GM19239 (cell line): Measurements from ENCODE around the gene GPC6.

Experiments
- DNase-seq: peaks from one replicate; pipeline ENCODE4 v3.0.0; 2011; ENCODE audit warnings: low spot score; ENCODE audit not compliant: insufficient read length
- FAIRE-seq: peaks from 2 replicates; lab custom pipeline; 2011; peaks lifted over from hg19 to GRCh38; lab: Jason Lieb, UNC

Gene GPC6

GRCh38 chr13:93714171-93714570 is 487.6 kb downstream of the GPC6 start:
- no peak for FAIRE-seq

GRCh38 chr13:93715866-93716265 is 489.3 kb downstream of the GPC6 start:
- no peak for FAIRE-seq

More at GRCh38 chr13:93714171-93714570, 487.6 kb downstream of the GPC6 start:
- no peak for DNase-seq

GRCh38 chr13:93716623-93717022 is 490.0 kb downstream of the GPC6 start:
- FAIRE-seq, result no peak
- DNase-seq, result no peak

More at GRCh38 chr13:93715866-93716265, 489.3 kb downstream of the GPC6 start:
- DNase-seq, result no peak

GRCh38 chr13:93721483-93721882 is 494.9 kb downstream of the GPC6 start:
- DNase-seq (no peak), FAIRE-seq (no peak)

DNA sequence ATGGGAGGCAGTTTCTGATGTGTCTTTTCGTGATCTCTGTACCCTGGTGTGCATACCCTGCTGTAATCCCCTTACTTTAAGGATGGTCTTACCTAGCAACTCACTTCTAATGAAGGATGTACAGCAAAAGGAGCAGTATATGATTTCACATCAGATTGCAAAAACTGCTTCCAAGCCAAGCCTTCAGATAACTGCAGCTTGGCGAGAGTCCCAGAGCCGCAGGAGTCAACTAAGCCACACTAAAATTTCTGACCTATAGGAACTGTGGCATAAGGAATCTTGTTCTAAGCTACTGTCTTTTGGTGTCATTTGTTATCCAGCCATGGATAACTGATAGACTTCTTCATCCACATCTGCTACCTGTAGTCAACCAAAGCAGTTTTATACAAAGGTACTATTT is 496.7 kb downstream of the GPC6 start:
- no peak for FAIRE-seq
- no peak for DNase-seq

- FAIRE-seq, result no peak
- DNase-seq, result no peak
Observed at GRCh38 chr13:93724187-93724586, 497.6 kb downstream of the GPC6 start.

DNA sequence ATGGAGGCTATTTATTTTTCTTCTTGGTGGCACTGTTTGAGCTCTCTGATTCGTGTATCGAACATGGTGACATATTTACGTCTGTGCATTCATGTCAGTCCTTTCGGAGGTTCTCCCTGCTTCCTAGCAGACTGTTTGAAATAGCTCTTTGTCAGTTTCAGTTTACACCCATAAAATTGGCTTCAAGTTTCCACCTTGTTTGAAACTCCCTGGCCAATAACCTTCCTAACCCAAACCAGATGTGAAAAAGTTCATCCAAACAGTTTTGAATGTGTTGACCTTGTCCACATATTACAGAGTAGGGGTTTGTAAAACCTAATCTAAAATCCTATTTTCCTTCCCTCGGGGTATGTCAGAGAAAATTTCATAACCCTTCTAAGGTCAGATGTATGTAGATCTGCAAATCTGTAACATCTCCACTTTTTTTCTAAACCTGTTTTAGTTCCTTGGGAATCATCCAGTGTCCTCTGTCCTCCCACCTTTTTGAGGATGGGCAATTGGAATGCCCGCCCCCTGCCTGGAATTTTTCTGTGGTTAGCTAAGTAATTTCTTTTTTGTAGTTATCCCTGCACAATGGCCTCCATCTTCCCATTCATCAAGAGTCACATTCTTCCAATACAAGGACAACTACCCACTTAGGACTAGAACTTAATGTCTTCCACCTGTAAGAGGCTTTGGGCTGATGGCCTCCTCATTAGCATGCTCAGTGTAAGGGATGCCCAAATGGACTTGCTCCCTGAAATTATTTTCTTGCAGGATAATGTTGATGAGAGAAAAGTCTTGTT is 499.8 kb downstream of the GPC6 start:
- FAIRE-seq, result no peak

DNA sequence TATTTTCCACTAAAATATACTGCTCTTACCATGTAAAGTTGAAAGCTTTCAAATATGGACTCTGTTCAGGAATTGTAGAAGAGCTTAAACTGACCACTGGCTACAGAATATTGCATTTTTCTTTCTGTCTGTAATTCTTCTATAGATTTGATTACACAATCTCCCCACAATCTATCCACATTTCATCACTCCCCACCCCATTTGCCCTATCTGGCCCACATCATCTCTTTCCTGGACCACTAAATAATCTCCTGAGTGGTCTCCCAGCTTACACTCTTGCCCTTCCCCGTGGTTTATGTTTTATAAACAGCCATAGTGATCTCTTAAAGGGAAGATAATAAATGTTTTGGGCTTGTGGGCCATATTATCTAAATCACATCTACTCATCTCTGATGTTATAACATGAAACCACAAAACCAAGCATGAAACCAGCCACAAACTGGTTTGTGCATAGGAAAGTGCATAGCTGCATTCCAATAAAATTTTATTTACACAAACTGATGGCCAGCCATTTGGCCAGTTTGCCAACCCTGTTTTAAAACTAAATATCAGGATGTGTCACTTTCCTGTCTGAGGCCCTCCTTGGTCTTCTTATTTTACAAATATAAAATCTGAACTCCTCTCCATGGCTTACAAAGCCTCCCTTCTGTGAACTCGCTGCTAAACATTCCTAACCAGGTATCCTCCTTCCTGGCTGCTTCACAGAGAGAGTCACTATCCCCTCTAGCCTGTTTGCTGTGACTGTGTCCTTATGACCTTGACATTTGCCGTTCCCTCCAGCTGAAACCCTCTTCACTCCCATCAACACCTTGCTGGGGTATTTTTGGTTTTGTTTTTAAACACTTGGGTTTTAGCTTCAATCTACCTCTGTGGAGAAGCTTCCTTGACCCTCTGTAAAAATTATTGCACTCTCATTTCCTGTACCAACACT is 500.9 kb downstream of the GPC6 start:
- DNase-seq, result no peak
- FAIRE-seq, result no peak

More for the DNA sequence above, 499.8 kb downstream of the GPC6 start:
- no peak for DNase-seq

DNA sequence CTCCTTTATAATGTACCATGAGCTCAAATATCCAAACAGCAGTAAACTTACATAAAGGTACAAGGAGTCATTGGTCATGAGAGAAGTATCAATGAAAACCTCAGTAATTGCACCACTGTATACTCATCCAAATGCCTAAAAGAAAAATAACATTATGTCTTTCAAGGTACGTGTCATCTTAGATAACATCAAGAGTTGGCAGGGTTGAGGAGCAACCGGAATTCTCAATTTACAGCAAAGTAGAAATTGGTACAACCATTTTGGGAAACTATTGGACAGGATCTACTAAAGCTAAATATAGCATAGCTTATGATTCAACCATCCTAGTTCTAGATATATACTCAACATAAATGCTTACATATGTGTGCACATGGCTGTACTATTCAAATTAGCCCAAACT is 502.8 kb downstream of the GPC6 start:
- DNase-seq (no peak), FAIRE-seq (no peak)

GRCh38 chr13:93730780-93731179 is 504.2 kb downstream of the GPC6 start:
- no peak for FAIRE-seq
- no peak for DNase-seq

DNA sequence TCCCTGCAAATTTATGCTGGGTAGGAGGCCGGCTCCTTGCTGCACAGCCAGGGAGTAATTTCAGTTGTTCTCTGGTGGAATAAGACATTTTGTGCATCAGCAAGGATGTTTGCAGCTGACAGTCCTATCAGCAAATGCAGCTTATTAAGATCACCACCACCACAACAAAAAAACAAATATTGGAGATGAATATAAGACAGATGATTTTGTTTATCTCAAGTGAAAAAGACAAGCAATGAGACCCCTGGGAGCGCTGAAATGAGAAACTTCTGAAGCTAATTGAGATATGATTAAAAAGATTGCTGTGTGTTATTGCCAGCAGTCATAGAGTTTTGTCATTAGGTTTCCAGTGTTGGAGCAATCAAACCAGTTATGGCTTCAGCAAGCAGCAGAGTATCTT is 505.6 kb downstream of the GPC6 start:
- DNase-seq (no peak), FAIRE-seq (no peak)

- DNase-seq (no peak), FAIRE-seq (no peak)
Observed at GRCh38 chr13:93736081-93736480, 509.5 kb downstream of the GPC6 start.

DNA sequence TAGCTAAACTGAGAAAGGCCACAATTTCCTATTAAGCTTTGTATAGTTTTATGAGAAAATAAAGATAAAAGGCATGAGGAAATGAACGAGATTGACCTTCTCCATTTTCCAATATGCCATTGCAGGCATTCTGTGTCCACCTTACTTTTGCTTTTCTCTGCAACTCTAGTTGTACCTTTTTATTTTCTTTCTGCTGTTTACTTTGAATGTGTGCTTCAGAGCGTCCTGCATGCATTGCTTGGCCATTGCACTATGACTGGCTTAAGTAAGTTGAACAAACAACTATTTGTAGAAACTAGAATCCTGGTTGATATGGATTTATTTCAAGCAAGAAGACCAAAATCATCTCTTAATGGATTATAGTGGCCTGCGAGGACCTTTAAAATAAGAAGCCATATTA is 510.3 kb downstream of the GPC6 start:
- DNase-seq, result no peak
- FAIRE-seq, result no peak

GRCh38 chr13:93740334-93740733 is 513.7 kb downstream of the GPC6 start:
- DNase-seq, result no peak
- no peak for FAIRE-seq

DNA sequence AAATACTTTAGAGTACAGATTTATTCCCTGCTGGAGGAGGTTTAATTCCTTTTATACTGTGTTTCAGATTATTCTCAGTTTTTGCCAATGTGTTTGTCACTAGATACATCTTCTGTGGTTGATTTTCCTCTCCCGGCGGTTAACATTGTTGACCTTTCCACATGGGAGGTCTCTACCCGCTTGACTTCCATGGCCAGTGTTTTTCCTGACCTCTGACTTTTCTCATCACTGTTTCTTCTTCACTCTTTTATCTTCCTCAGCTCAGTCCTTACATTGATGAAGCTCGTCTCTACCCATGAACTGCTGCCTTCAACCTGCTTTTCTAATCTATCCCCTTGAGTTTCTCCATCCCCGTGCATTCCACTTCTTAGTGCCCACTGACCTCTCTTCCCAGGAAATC is 517.4 kb downstream of the GPC6 start:
- no peak for DNase-seq
- no peak for FAIRE-seq

- DNase-seq (no peak), FAIRE-seq (no peak)
Observed at GRCh38 chr13:93744886-93745285, 518.3 kb downstream of the GPC6 start.

GRCh38 chr13:93745884-93746283 is 519.3 kb downstream of the GPC6 start:
- FAIRE-seq (no peak), DNase-seq (no peak)

- no peak for FAIRE-seq
- no peak for DNase-seq
Observed at GRCh38 chr13:93746589-93746988, 520.0 kb downstream of the GPC6 start.

DNA sequence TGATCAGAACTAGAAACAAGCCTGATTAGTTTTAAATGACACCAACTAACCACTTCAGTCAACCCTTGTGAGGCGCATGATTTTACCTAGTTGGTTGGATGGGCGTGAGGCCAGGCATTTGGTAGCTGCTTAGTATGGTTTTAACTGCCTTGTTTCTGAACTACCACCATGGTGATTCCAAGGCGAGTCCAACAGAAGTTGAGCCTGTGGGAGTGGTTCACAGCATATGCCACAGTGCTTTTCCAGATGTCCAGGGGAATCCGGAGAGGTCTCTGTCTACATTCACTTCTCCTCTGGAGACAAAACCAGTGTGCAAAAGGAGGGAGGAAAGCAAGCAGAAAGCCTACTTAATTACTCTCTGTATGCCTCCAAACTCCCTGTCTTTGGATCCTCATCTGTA is 524.1 kb downstream of the GPC6 start:
- no peak for FAIRE-seq
- no peak for DNase-seq

GRCh38 chr13:93751117-93751516 is 524.5 kb downstream of the GPC6 start:
- no peak for FAIRE-seq
- no peak for DNase-seq

DNA sequence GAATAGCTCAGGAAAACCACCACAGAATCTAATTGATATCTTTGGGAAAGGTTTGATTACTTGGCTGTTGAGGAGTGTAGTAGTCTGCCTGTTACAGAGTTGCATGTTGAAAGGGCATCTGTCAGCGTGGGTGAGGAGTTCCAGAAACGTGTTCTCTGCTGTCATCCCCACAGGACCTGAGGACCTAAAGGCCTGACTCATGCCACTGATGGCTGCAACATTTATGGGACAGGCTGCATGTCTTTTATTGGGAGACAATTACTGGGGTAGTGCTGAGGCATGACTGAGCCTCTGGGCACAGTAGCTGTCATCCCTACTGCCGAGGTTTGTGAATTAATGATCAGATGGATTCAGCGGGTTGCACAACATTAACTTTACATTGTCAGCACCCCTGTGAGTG is 525.9 kb downstream of the GPC6 start:
- no peak for FAIRE-seq

More for the DNA sequence above, 525.9 kb downstream of the GPC6 start:
- no peak for DNase-seq
